ENCODE data around the gene TRIM54. TPM values are rescaled to one million over a fixed set of nuclear protein-coding genes. Genes with fewer than 3 reads are reported as not detected.
"Not testable (repeated sequence)": the region's sequence is repeated elsewhere in the genome, so short reads cannot be mapped to it uniquely, and the experiment has no call there.

Gene TRIM54
- total RNA-seq, 2 donors from 2014 or later, result 97.2 to 136 TPM

DNA sequence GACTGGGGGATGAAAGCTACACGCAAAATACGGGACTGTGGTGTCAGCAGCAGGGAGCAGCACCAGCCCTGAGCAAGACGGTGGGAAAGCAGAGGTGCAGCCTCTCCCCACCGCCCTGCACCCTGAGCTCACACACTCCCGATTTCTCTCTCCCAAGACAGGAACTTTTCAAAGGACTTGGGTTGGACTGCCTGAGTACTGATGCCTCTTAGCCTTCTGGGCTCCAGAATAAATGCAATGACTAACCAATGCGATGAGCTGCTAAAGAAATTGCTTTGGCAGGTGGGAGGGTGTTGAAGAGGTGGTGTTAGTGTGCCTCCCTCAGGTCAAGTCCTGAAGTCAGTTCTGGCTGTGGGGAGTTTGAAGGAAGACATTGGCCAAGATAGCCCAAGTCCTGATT lies 9.6 kb downstream of the TRIM54 start:
- DNase-seq (ENCODE audit: low spot score), result no peak
- TF ChIP-seq, protein P1, sequence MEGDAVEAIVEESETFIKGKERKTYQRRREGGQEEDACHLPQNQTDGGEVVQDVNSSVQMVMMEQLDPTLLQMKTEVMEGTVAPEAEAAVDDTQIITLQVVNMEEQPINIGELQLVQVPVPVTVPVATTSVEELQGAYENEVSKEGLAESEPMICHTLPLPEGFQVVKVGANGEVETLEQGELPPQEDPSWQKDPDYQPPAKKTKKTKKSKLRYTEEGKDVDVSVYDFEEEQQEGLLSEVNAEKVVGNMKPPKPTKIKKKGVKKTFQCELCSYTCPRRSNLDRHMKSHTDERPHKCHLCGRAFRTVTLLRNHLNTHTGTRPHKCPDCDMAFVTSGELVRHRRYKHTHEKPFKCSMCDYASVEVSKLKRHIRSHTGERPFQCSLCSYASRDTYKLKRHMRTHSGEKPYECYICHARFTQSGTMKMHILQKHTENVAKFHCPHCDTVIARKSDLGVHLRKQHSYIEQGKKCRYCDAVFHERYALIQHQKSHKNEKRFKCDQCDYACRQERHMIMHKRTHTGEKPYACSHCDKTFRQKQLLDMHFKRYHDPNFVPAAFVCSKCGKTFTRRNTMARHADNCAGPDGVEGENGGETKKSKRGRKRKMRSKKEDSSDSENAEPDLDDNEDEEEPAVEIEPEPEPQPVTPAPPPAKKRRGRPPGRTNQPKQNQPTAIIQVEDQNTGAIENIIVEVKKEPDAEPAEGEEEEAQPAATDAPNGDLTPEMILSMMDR (IDR thresholded peaks at IDR 0.05), result no peak
- Histone ChIP-seq H3K36me3 (no peaks in the 10 kb centered on the region), H3K27me3 (no peaks in the 10 kb centered on the region), H3K4me1 (peaks cover 0 to 46% of the 10 kb centered on the region in 2 donors), H3K4me3 (no peak overlapping the region), H3K27ac (peak overlapping the region; percentile 15 to 29), H3K9me3 (no peaks in the 10 kb centered on the region)

DNA sequence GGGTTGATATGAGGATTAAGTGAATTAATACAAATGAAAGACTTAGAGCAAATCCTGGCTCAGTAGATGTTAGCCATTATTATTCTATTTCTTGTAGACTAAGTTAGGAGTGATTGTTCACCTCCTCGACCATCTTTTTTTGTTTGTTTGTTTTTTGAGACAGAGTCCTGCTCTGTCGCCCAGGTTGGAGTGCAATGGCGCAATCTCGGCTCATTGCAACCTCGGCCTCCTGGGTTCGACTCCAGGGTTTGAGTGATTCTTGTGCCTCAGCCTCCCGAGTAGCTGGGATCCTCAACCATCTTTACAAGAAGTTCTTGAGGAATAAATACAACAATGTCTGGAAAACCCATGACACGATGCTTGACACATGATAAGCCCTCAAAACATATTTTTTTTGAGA lies 12.7 kb downstream of the TRIM54 start:
- Histone ChIP-seq H3K4me1 (peaks cover 0 to 26% of the 10 kb centered on the region in 2 donors), H3K36me3 (peaks cover 7% of the 10 kb centered on the region), H3K27me3 (no peaks in the 10 kb centered on the region), H3K27ac (no peak overlapping the region), H3K9me3 (no peaks in the 10 kb centered on the region), H3K4me3 (no peak overlapping the region)
- TF ChIP-seq, protein P1 (IDR thresholded peaks at IDR 0.05), result no peak
- DNase-seq (ENCODE audit: low spot score), result no peak

DNA sequence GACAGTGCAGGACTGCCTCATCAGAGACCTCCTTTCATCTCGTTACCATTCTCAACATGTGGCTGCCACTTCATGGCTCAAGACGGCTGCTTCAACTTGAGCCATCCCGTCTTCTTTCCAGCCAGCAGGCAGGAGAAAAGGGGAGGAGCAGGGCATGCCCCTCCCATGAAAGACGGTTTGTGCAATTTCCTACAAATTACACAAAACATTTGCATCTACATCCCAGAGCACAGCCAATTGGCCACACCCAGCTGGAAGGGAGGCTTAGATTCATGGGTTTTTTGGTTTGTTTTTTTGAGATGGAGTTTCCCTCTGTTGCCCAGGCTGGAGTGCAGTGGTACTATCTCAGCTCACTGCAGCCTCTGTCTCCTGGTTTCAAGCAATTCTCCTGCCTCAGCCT lies 14.3 kb downstream of the TRIM54 start:
- no peak overlapping the region for H3K27ac ChIP-seq
- TF ChIP-seq, protein P1 (IDR thresholded peaks at IDR 0.05), result no peak
- H3K36me3 ChIP-seq, result peaks cover 21% of the 10 kb centered on the region
- peaks cover 0 to 25% of the 10 kb centered on the region in 2 donors for H3K4me1 ChIP-seq
- no peak overlapping the region for H3K4me3 ChIP-seq
- no peaks in the 10 kb centered on the region for H3K27me3 ChIP-seq
- no peaks in the 10 kb centered on the region for H3K9me3 ChIP-seq
- DNase-seq (ENCODE audit: low spot score), result no peak

DNA sequence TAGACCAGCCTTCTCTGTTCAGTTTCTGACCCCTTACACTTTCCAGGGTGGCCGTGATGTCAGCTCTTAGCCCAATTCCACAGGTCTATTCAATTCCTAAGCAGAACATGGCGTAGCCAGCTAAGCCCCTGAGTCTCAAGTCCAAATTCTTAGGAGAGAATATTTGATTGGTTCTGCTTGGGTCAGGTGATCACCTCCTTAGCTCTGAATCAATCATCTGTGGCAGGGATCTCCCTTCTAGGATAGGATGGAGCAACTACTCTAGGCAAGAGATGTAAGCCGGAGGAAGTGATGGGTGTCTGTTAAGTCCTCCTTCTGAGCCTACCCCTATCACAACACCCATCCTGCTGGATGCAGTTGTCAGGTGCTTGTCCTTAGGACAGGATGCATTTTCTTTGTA lies 15.0 kb downstream of the TRIM54 start:
- no peak for DNase-seq (ENCODE audit: low spot score)
- Histone ChIP-seq H3K27ac (no peak overlapping the region), H3K9me3 (no peaks in the 10 kb centered on the region), H3K36me3 (peaks cover 28% of the 10 kb centered on the region), H3K27me3 (no peaks in the 10 kb centered on the region), H3K4me1 (peaks cover 0 to 21% of the 10 kb centered on the region in 2 donors), H3K4me3 (no peak overlapping the region)
- TF ChIP-seq, protein P1 (IDR thresholded peaks at IDR 0.05), result no peak

DNA sequence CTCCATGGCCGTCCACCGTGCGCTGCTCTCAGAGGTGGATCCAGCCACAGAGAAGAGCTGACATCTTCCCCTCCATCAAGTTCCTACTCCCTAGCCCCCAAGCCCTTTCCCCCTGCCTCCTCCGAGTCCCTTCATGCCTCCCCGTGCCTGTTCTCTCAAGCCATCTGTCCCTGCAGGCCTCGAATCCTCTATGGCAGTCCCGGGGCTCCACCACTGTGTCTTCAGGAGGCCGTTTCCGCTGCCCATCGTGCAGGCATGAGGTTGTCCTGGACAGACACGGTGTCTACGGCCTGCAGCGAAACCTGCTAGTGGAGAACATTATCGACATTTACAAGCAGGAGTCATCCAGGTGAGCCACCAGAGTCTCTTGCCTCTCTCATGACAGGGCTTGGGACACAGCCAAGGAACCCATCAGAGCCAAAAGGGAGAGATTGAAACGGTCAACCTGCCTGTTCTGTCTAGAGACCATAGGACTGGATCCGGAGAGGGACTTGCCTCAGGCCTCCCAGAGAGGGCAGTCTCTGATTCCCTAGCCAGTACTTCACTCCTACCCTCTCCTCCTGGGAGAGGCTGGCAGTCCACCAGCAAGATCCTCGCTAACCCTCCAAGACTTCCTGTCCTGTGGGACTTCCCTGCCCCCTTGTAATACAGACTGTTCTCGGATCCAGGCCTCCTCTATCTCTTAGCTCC lies 16.3 kb downstream of the TRIM54 start:
- no peaks in the 10 kb centered on the region for H3K9me3 ChIP-seq
- H3K27ac ChIP-seq, result no peak overlapping the region
- no peak for DNase-seq (ENCODE audit: low spot score)
- H3K27me3 ChIP-seq, result no peaks in the 10 kb centered on the region
- H3K36me3 ChIP-seq, result peaks cover 28% of the 10 kb centered on the region
- TF ChIP-seq, protein P1 (IDR thresholded peaks at IDR 0.05), result no peak
- H3K4me1 ChIP-seq, result peaks cover 0 to 23% of the 10 kb centered on the region in 2 donors
- no peak overlapping the region for H3K4me3 ChIP-seq

DNA sequence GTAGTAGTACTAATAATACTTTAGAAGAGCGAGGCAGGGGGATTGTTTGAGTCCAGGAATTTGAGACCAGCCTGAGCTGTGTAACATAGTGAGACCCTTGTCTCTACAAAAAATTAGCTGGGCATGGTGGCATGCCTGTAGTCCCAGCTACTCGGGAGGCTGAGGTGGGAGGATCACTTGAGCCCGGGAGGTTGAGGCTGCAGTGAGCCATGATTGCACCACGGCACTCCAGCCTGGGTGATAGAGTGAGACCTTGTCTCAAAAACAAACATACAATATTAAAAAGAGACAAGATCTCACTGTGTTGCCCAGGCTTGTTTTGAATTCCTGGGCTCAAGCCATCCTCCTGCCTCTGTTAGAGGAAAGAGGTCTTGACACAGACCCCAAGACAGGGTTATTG lies 18.4 kb downstream of the TRIM54 start:
- peaks cover 36% of the 10 kb centered on the region for H3K36me3 ChIP-seq
- not testable (repeated sequence) for H3K27ac ChIP-seq; H3K4me1 ChIP-seq; DNase-seq (ENCODE audit: low spot score); H3K27me3 ChIP-seq; H3K9me3 ChIP-seq; H3K4me3 ChIP-seq
